Activated B cell treated with CpG ODN at 0.5 μM for 24 hours (primary cell): ENCODE data around the gene FAM72A. TPM values are rescaled to one million over a fixed set of nuclear protein-coding genes. Genes with fewer than 3 reads are reported as not detected.
"Not testable (repeated sequence)": the region's sequence is repeated elsewhere in the genome, so short reads cannot be mapped to it uniquely, and the experiment has no call there.

Experiments
- ATAC-seq: fragments of 200-7000 bp; cut with Tn5 transposase; one replicate; pipeline ENCODE4 v1.10.0; 2021; ENCODE audit warnings: low read depth, mild to moderate bottlenecking, moderate library complexity
- CTCF ChIA-PET: fragments of 350-600 bp; sonication (Branson Sonifier 250); formaldehyde crosslinking; loops from one replicate; lab custom pipeline; 2021; ENCODE audit warnings: antibody characterized with exemption; lab: Charles Lee
- POLR2A ChIA-PET: fragments of 350-600 bp; sonication (Branson Sonifier 250); formaldehyde crosslinking; loops from one replicate; lab custom pipeline; 2021; ENCODE audit warnings: antibody characterized with exemption; lab: Charles Lee
- DNase-seq: peaks from one replicate; pipeline ENCODE4 v3.0.0; 2022
- H3K27ac Mint-ChIP-seq: one replicate; pipeline ENCODE4 v1.8.0; 2020; ENCODE audit warnings: mixed read lengths
- H3K27me3 Mint-ChIP-seq: one replicate; pipeline ENCODE4 v1.8.0; 2021; ENCODE audit warnings: mixed read lengths
- H3K36me3 Mint-ChIP-seq: one replicate; pipeline ENCODE4 v1.8.0; 2021; ENCODE audit warnings: low read depth, mixed read lengths
- H3K4me1 Mint-ChIP-seq: one replicate; pipeline ENCODE4 v1.8.0; 2021; ENCODE audit warnings: mixed read lengths
- H3K4me3 Mint-ChIP-seq: one replicate; pipeline ENCODE4 v1.8.0; 2020; ENCODE audit warnings: mild to moderate bottlenecking, mixed read lengths
- H3K9me3 Mint-ChIP-seq: one replicate; pipeline ENCODE4 v1.8.0; 2020; ENCODE audit warnings: mixed read lengths
- CTCF ChIP-seq: fragments of 200-600 bp; IDR thresholded peaks from one replicate; pipeline ENCODE4 v1.8.0; 2022; ENCODE audit warnings: antibody characterized with exemption, mild to moderate bottlenecking
- intact Hi-C: fragments of 100-400 bp; cut with micrococcal nuclease; formaldehyde crosslinking; loops from one replicate; pipeline ENCODE4 v1.15.1; 2024
- total RNA-seq: library from RNA; stranded (reverse); gene quantifications from 2 replicates; pipeline ENCODE4 v1.2.3, GENCODE V29; 2022

Gene FAM72A
- total RNA-seq, 1 donor from 2014 or later: 1.9 TPM

- DNase-seq, H3K27me3 Mint-ChIP-seq, H3K27ac Mint-ChIP-seq, H3K4me3 Mint-ChIP-seq, ATAC-seq, CTCF ChIA-PET, H3K4me1 Mint-ChIP-seq, H3K36me3 Mint-ChIP-seq, intact Hi-C loops, H3K9me3 Mint-ChIP-seq, POLR2A ChIA-PET: not testable (repeated sequence)
Observed at GRCh38 chr1:206176114-206176502, 26.5 kb downstream of the FAM72A start.

GRCh38 chr1:206175459-206176113 lies 27.1 kb downstream of the FAM72A start:
- CTCF ChIA-PET, DNase-seq, H3K4me3 Mint-ChIP-seq, POLR2A ChIA-PET, H3K27me3 Mint-ChIP-seq, H3K27ac Mint-ChIP-seq, intact Hi-C loops, H3K36me3 Mint-ChIP-seq, H3K4me1 Mint-ChIP-seq, H3K9me3 Mint-ChIP-seq, ATAC-seq: not testable (repeated sequence)

GRCh38 chr1:206174182-206174868 lies 28.3 kb downstream of the FAM72A start:
- POLR2A ChIA-PET, ATAC-seq, intact Hi-C loops, CTCF ChIA-PET, H3K4me3 Mint-ChIP-seq, H3K27ac Mint-ChIP-seq, H3K36me3 Mint-ChIP-seq, DNase-seq, H3K27me3 Mint-ChIP-seq, H3K9me3 Mint-ChIP-seq, H3K4me1 Mint-ChIP-seq: not testable (repeated sequence)

- CTCF ChIA-PET, H3K27me3 Mint-ChIP-seq, POLR2A ChIA-PET, H3K4me1 Mint-ChIP-seq, H3K27ac Mint-ChIP-seq, H3K4me3 Mint-ChIP-seq, H3K36me3 Mint-ChIP-seq, H3K9me3 Mint-ChIP-seq, ATAC-seq, intact Hi-C loops, DNase-seq: not testable (repeated sequence)
Observed at GRCh38 chr1:206173110-206173719, 29.4 kb downstream of the FAM72A start.

GRCh38 chr1:206169794-206170193 lies 32.8 kb downstream of the FAM72A start:
- intact Hi-C loops, H3K36me3 Mint-ChIP-seq, DNase-seq, H3K4me3 Mint-ChIP-seq, POLR2A ChIA-PET, H3K4me1 Mint-ChIP-seq, H3K9me3 Mint-ChIP-seq, CTCF ChIA-PET, H3K27ac Mint-ChIP-seq, ATAC-seq, H3K27me3 Mint-ChIP-seq: not testable (repeated sequence)

GRCh38 chr1:206167350-206168029 lies 35.1 kb downstream of the FAM72A start:
- POLR2A ChIA-PET, H3K36me3 Mint-ChIP-seq, H3K4me3 Mint-ChIP-seq, H3K27me3 Mint-ChIP-seq, H3K4me1 Mint-ChIP-seq, H3K27ac Mint-ChIP-seq, intact Hi-C loops, DNase-seq, H3K9me3 Mint-ChIP-seq, CTCF ChIA-PET: not testable (repeated sequence)
- peak; percentile 83 for ATAC-seq

- no peak for ATAC-seq
- H3K9me3 Mint-ChIP-seq: peaks cover 2% of the 10 kb centered on the region
- no peak for TF ChIP-seq CTCF
- intact Hi-C loops: no loop called here
- no peak for DNase-seq
- no peak overlapping the region for H3K4me3 Mint-ChIP-seq
- POLR2A ChIA-PET: no interaction called here
- CTCF ChIA-PET: no interaction called here
- H3K36me3 Mint-ChIP-seq: no peaks in the 10 kb centered on the region
- no peaks in the 10 kb centered on the region for H3K4me1 Mint-ChIP-seq
- H3K27me3 Mint-ChIP-seq: peaks cover 13% of the 10 kb centered on the region
- H3K27ac Mint-ChIP-seq: no peak overlapping the region
Observed at GRCh38 chr1:206145771-206146290, 56.8 kb downstream of the FAM72A start.
